KOPT-K1 (cell line): ENCODE measurements around the gene NCOA6.

Source experiments
- H3K27ac ChIP-seq: fragments of 200-600 bp; sonication (generic); 2 replicates; pipeline ENCODE4 v1.5.1; 2016; ENCODE audit warnings: antibody characterized with exemption, mild to moderate bottlenecking, low read depth, low read length; ENCODE audit not compliant: poor library complexity, severe bottlenecking
- H3K36me3 ChIP-seq: fragments of 200-600 bp; sonication (generic); 2 replicates; pipeline ENCODE4 v1.5.1; 2017; ENCODE audit warnings: antibody characterized with exemption, mild to moderate bottlenecking, low read length, moderate library complexity; ENCODE audit not compliant: insufficient read depth
- H3K9me3 ChIP-seq: fragments of 200-600 bp; sonication (generic); 2 replicates; pipeline ENCODE4 v1.5.1; 2017; ENCODE audit warnings: antibody characterized with exemption, low read length, mild to moderate bottlenecking; ENCODE audit not compliant: insufficient read depth, poor library complexity, severe bottlenecking

NCOA6 gene

GRCh38 chr20:34850969-34851368, 25.5 kb upstream of the NCOA6 start:
- Histone ChIP-seq H3K9me3 (no peaks in the 10 kb centered on the region), H3K36me3 (peaks cover 33% of the 10 kb centered on the region), H3K27ac (no peak overlapping the region)

- Histone ChIP-seq H3K9me3 (no peaks in the 10 kb centered on the region), H3K27ac (no peak overlapping the region), H3K36me3 (peaks cover 33% of the 10 kb centered on the region)
These were observed 24.3 kb upstream of the NCOA6 start for GRCh38 chr20:34849778-34850177.

GRCh38 chr20:34848597-34848996, 23.1 kb upstream of the NCOA6 start:
- Histone ChIP-seq H3K36me3 (peaks cover 33% of the 10 kb centered on the region), H3K9me3 (no peaks in the 10 kb centered on the region), H3K27ac (no peak overlapping the region)

GRCh38 chr20:34843421-34843820, 18.0 kb upstream of the NCOA6 start:
- H3K27ac ChIP-seq: no peak overlapping the region
- 0 out of 2 replicates have a peak, but pooled peaks cover 4% of the 10 kb centered on the region for H3K36me3 ChIP-seq

GRCh38 chr20:34842143-34842542, 16.7 kb upstream of the NCOA6 start:
- Histone ChIP-seq H3K27ac (no peak overlapping the region), H3K36me3 (no peaks in the 10 kb centered on the region), H3K9me3 (no peaks in the 10 kb centered on the region)

More at GRCh38 chr20:34843421-34843820, 18.0 kb upstream of the NCOA6 start:
- no peaks in the 10 kb centered on the region for H3K9me3 ChIP-seq

- Histone ChIP-seq H3K36me3 (no peaks in the 10 kb centered on the region), H3K27ac (no peak overlapping the region), H3K9me3 (no peaks in the 10 kb centered on the region)
These were observed 9.0 kb upstream of the NCOA6 start for GRCh38 chr20:34834459-34834893.

GRCh38 chr20:34831936-34832335, 6.5 kb upstream of the NCOA6 start:
- no peak overlapping the region for H3K27ac ChIP-seq

GRCh38 chr20:34829191-34829590, 3.7 kb upstream of the NCOA6 start:
- no peak overlapping the region for H3K27ac ChIP-seq
- H3K36me3 ChIP-seq: no peaks in the 10 kb centered on the region
- no peaks in the 10 kb centered on the region for H3K9me3 ChIP-seq

More at GRCh38 chr20:34831936-34832335, 6.5 kb upstream of the NCOA6 start:
- H3K36me3 ChIP-seq: no peaks in the 10 kb centered on the region
- no peaks in the 10 kb centered on the region for H3K9me3 ChIP-seq

GRCh38 chr20:34824806-34825529, 483 bp downstream of the NCOA6 start:
- Histone ChIP-seq H3K9me3 (no peaks in the 10 kb centered on the region), H3K27ac (peak overlapping the region; percentile 82), H3K36me3 (no peaks in the 10 kb centered on the region)

- peak overlapping the region; percentile 82 for H3K27ac ChIP-seq
- no peaks in the 10 kb centered on the region for H3K9me3 ChIP-seq
- no peaks in the 10 kb centered on the region for H3K36me3 ChIP-seq
These were observed 1.0 kb downstream of the NCOA6 start for GRCh38 chr20:34824452-34824805.

GRCh38 chr20:34824026-34824425, 1.4 kb downstream of the NCOA6 start:
- Histone ChIP-seq H3K36me3 (no peaks in the 10 kb centered on the region), H3K9me3 (no peaks in the 10 kb centered on the region), H3K27ac (peak overlapping the region; percentile 82)

- no peaks in the 10 kb centered on the region for H3K36me3 ChIP-seq
- H3K9me3 ChIP-seq: no peaks in the 10 kb centered on the region
- H3K27ac ChIP-seq: no peak overlapping the region
These were observed 4.5 kb downstream of the NCOA6 start for GRCh38 chr20:34820805-34821578.

GRCh38 chr20:34817801-34818200, 7.7 kb downstream of the NCOA6 start:
- Histone ChIP-seq H3K36me3 (no peaks in the 10 kb centered on the region), H3K27ac (no peak overlapping the region), H3K9me3 (no peaks in the 10 kb centered on the region)

- Histone ChIP-seq H3K27ac (no peak overlapping the region), H3K36me3 (no peaks in the 10 kb centered on the region), H3K9me3 (no peaks in the 10 kb centered on the region)
These were observed 8.4 kb downstream of the NCOA6 start for GRCh38 chr20:34817072-34817471.

- Histone ChIP-seq H3K9me3 (no peaks in the 10 kb centered on the region), H3K27ac (no peak overlapping the region), H3K36me3 (no peaks in the 10 kb centered on the region)
These were observed 9.8 kb downstream of the NCOA6 start for GRCh38 chr20:34815636-34816035.
